Fibroblast of lung (primary cell): ENCODE measurements around the gene DCTN4. TPM values are rescaled to one million over a fixed set of nuclear protein-coding genes. Genes with fewer than 3 reads are reported as not detected.
A peak's percentile ranks its signal among the peaks of the same experiment; 100 is the strongest.

Experiments used
- DNase-seq, 2 donors: peaks; one replicate each; pipeline versions ENCODE4 v3.0.0 to v3.0.0-alpha.2; 2010; ENCODE audit warnings: low read depth in 2 of 2
- H2AFZ ChIP-seq: 2 replicates; pipeline ENCODE4 v1.5.1; 2012; ENCODE audit warnings: low read length, control low read depth, inconsistent platforms
- H3K27ac ChIP-seq: 2 replicates; pipeline ENCODE4 v1.5.1; 2011; ENCODE audit warnings: low read length, control low read depth; ENCODE audit not compliant: insufficient read depth
- H3K27me3 ChIP-seq: 2 replicates; pipeline ENCODE4 v1.5.1; 2011; ENCODE audit warnings: mild to moderate bottlenecking, low read length; ENCODE audit not compliant: control insufficient read depth, insufficient read depth
- H3K36me3 ChIP-seq: 2 replicates; pipeline ENCODE4 v1.5.1; 2011; ENCODE audit warnings: low read length; ENCODE audit not compliant: control insufficient read depth, insufficient read depth
- H3K4me1 ChIP-seq: 2 replicates; pipeline ENCODE4 v1.5.1; 2011; ENCODE audit warnings: low read length; ENCODE audit not compliant: control insufficient read depth, insufficient read depth; ENCODE audit errors: extremely low read depth
- H3K4me2 ChIP-seq: 2 replicates; pipeline ENCODE4 v1.5.1; 2011; ENCODE audit warnings: low read length, control low read depth; ENCODE audit not compliant: insufficient read depth; ENCODE audit errors: extremely low read depth
- H3K4me3 ChIP-seq, 4 experiments: fragments of 200-600 bp in 1 of 4; sonication (generic) in 1 of 4; replicated peaks in 1 of 4; 2 replicates each; pipeline ENCODE4 v1.5.1; 2011 to 2016; ENCODE audit warnings: low read length in 4 of 4, low read depth in 3 of 4, mild to moderate bottlenecking in 3 of 4, control low read depth in 2 of 4, inconsistent platforms in 1 of 4, mixed read lengths in 1 of 4; ENCODE audit not compliant: insufficient read depth in 1 of 4; ENCODE audit errors: control extremely low read depth in 1 of 4
- H3K79me2 ChIP-seq: 2 replicates; pipeline ENCODE4 v1.5.1; 2012; ENCODE audit warnings: mild to moderate bottlenecking, low read length, inconsistent platforms; ENCODE audit not compliant: control insufficient read depth, insufficient read depth
- H3K9ac ChIP-seq: 2 replicates; pipeline ENCODE4 v1.5.1; 2011; ENCODE audit warnings: mild to moderate bottlenecking, low read length, control low read depth; ENCODE audit not compliant: insufficient read depth
- H3K9me3 ChIP-seq: 2 replicates; pipeline ENCODE4 v1.5.1; 2012; ENCODE audit warnings: low read depth, low read length; ENCODE audit not compliant: control insufficient read depth, insufficient read depth
- H4K20me1 ChIP-seq: 2 replicates; pipeline ENCODE4 v1.5.1; 2011; ENCODE audit warnings: low read length; ENCODE audit not compliant: control insufficient read depth, insufficient read depth; ENCODE audit errors: extremely low read depth
- CTCF ChIP-seq, 2 donors: IDR thresholded peaks in 1 of 2; conservative IDR thresholded peaks in 1 of 2; 1 replicate in 1 of 2; 2 replicates in 1 of 2; pipeline ENCODE4 v1.5.1; 2011 to 2012; ENCODE audit warnings: low read length in 2 of 2, control low read depth in 1 of 2, inconsistent platforms in 1 of 2, low read depth in 1 of 2, mild to moderate bottlenecking in 1 of 2
- EZH2 ChIP-seq: IDR thresholded peaks from 2 replicates; pipeline ENCODE4 v1.5.1; 2012; ENCODE audit warnings: low read length, control low read depth, mild to moderate bottlenecking; ENCODE audit errors: missing control alignments
- polyA plus RNA-seq, 2 donors: library from polyadenylated mRNA; depleted of rRNA in 1 of 2; stranded (reverse) in 1 of 2; unstranded in 1 of 2; fragments of >200 nt; gene quantifications; 2 replicates each; pipeline ENCODE4 v1.2.1, GENCODE V29; 2011 to 2012; ENCODE audit warnings: missing spikeins in 1 of 2
- total RNA-seq: library from RNA; depleted of rRNA; stranded (reverse); fragments of >200 nt; gene quantifications from 2 replicates; pipeline ENCODE4 v1.2.1, GENCODE V29; 2014

DCTN4 gene
- total and polyA plus RNA-seq, 2 donors (not counting 1 experiment from before 2014, with no cell fraction given) = 60.0 to 67.2 TPM

- Histone ChIP-seq H3K4me3 (peak overlapping the region in 3 of 4 experiments; percentile 38 to 52 (median 51)), H3K4me1 (peaks cover 11% of the 10 kb centered on the region), H3K79me2 (no peaks in the 10 kb centered on the region), H4K20me1 (no peaks in the 10 kb centered on the region), H3K4me2 (peak overlapping the region; percentile 93), H3K36me3 (no peaks in the 10 kb centered on the region), H3K27me3 (no peaks in the 10 kb centered on the region), H2AFZ (peak overlapping the region; percentile 76), H3K9me3 (no peaks in the 10 kb centered on the region), H3K27ac (no peak overlapping the region), H3K9ac (no peak overlapping the region)
- DNase-seq = no peak
- TF ChIP-seq EZH2 (no peak), CTCF (conservative IDR thresholded peaks at IDR 0.05 in 1 of 2, IDR thresholded peaks at IDR 0.05 in 1 of 2; ENCODE audit: low read depth in 1 of 2, low read length in 2 of 2) (no peak)
These were observed 85.9 kb downstream of the DCTN4 start for GRCh38 chr5:150672884-150673275.

- DNase-seq = peak in 1 of 2 donors; percentile 52
- H3K27me3 ChIP-seq = no peaks in the 10 kb centered on the region
- H3K4me2 ChIP-seq = peak overlapping the region; percentile 93
- peaks cover 11% of the 10 kb centered on the region for H3K4me1 ChIP-seq
- TF ChIP-seq EZH2 (no peak), CTCF (conservative IDR thresholded peaks at IDR 0.05 in 1 of 2, IDR thresholded peaks at IDR 0.05 in 1 of 2; ENCODE audit: low read depth in 1 of 2, low read length in 2 of 2) (no peak)
- H3K79me2 ChIP-seq = no peaks in the 10 kb centered on the region
- no peaks in the 10 kb centered on the region for H4K20me1 ChIP-seq
- peak overlapping the region; percentile 76 for H2AFZ ChIP-seq
- H3K9ac ChIP-seq = peak overlapping the region; percentile 16
- no peak overlapping the region for H3K27ac ChIP-seq
- no peaks in the 10 kb centered on the region for H3K36me3 ChIP-seq
- H3K4me3 ChIP-seq = peak overlapping the region; percentile 42 to 52 (median 51)
- H3K9me3 ChIP-seq = no peaks in the 10 kb centered on the region
These were observed 86.5 kb downstream of the DCTN4 start for GRCh38 chr5:150672237-150672883.

- no peaks in the 10 kb centered on the region for H3K79me2 ChIP-seq
- no peaks in the 10 kb centered on the region for H3K27me3 ChIP-seq
- H3K27ac ChIP-seq = no peak overlapping the region
- no peak for TF ChIP-seq CTCF (conservative IDR thresholded peaks at IDR 0.05 in 1 of 2, IDR thresholded peaks at IDR 0.05 in 1 of 2; ENCODE audit: low read depth in 1 of 2, low read length in 2 of 2)
- TF ChIP-seq EZH2 = peak; percentile 72
- H2AFZ ChIP-seq = peak overlapping the region; percentile 20
- H3K4me3 ChIP-seq = peak overlapping the region; percentile 42 to 52 (median 51)
- peaks cover 11% of the 10 kb centered on the region for H3K4me1 ChIP-seq
- H3K9me3 ChIP-seq = no peaks in the 10 kb centered on the region
- H3K9ac ChIP-seq = no peak overlapping the region
- DNase-seq = no peak
- H3K4me2 ChIP-seq = peak overlapping the region; percentile 49
- no peaks in the 10 kb centered on the region for H4K20me1 ChIP-seq
- H3K36me3 ChIP-seq = no peaks in the 10 kb centered on the region
These were observed 87.1 kb downstream of the DCTN4 start for GRCh38 chr5:150671509-150672236.
